Measurements from ENCODE around the gene ERAP2. TPM values are rescaled to one million over a fixed set of nuclear protein-coding genes. Genes with fewer than 3 reads are reported as not detected.

The ERAP2 gene
- total RNA-seq, 1 donor from 2014 or later = 6.1 TPM

GRCh38 chr5:96896276-96896675 is 20.0 kb downstream of the ERAP2 start:
- DNase-seq (ENCODE audit: low spot score in 2 of 2) (no peak), FAIRE-seq (no peak)

DNA sequence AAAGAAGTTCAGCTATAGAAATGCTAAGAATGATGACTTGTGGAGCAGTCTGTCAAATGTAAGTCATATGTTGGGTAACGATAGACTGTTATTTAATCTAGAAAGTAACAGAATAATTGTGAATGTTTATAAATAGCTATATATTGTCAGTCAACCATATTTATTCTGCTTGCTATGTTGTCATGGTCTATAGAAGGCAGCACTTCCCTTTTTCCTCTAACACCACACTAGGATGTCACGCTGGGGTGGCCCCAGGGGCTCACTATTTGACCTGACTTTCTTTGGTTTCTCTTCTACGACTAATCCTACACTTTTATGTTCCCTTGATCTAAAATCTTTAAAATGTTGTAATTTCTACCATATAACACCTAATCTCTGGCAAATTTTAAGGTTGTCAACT is 20.5 kb downstream of the ERAP2 start:
- DNase-seq (ENCODE audit: low spot score in 2 of 2) (no peak), FAIRE-seq (no peak)

GRCh38 chr5:96901384-96901783 is 25.1 kb downstream of the ERAP2 start:
- no peak for DNase-seq (ENCODE audit: low spot score in 2 of 2)
- no peak for FAIRE-seq

- FAIRE-seq = no peak
These were observed 25.5 kb downstream of the ERAP2 start for GRCh38 chr5:96901841-96902240.

GRCh38 chr5:96902876-96903275 is 26.6 kb downstream of the ERAP2 start:
- FAIRE-seq (no peak), DNase-seq (ENCODE audit: low spot score in 2 of 2) (no peak)

More at GRCh38 chr5:96901841-96902240, 25.5 kb downstream of the ERAP2 start:
- DNase-seq (ENCODE audit: low spot score in 2 of 2) = no peak

- DNase-seq (ENCODE audit: low spot score in 2 of 2) = no peak
- no peak for FAIRE-seq
These were observed 27.0 kb downstream of the ERAP2 start for GRCh38 chr5:96903300-96903699.

DNA sequence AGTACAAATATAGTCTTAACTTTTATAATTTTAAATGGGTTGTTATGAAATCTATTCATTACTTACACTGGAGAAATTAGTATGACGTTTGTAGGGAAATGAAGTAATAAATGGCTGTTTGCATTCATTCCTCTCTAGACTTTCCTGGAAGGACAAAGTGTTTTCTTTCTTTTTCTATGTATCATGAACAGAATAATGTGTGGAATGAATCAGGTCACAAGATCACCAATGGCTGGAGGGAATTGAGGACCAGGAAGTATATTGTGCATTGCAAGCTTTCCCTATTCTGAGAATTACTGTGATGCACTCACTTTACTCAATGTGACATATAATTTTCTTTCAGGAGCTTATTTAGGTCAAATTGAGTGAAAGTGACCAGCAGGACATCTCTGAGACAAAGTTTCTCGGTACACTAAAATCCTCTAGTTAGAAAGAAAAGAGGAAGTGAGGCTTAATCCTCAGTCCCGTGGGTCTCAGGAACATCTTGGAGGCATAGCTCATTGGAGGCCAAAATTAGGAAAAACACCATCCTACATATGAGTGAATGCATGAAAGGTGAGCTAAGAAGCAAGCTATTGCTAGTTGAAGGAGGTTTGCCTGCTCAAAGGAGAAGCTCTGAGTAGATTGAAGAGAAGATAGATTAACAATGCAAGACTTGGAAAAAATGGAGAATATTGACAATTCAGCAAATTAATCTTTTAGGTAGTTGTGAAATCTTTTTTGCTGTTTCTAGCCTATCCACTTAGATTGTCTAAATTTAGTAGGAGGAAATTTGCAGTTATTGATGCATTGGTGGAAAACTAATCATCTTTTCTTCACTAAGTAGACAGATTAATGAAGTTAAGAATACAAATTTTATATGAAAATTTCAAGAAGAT is 28.0 kb downstream of the ERAP2 start:
- FAIRE-seq (no peak), DNase-seq (ENCODE audit: low spot score in 2 of 2) (no peak)

DNA sequence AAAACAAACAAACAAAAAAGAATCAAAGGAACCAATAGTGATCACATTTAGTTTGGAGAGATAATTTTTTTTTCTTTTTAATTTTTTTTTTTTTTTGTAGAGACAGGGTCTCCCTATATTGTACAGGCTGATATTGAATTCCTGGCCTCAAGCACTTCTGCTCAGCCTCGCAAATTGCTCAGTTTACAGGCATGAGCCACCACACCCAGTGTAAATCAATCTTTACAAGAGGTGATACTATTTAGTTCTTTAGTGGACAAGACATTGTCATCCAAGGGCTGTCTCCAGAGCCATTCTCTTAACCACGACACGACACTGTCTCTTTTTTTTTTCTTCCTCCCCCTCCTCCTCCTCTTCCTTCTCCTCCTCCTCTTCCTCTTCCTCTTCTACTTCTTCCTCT is 29.6 kb downstream of the ERAP2 start:
- DNase-seq (ENCODE audit: low spot score in 2 of 2) (no peak), FAIRE-seq (no peak)

GRCh38 chr5:96909003-96909402 is 32.7 kb downstream of the ERAP2 start:
- FAIRE-seq (no peak), DNase-seq (ENCODE audit: low spot score in 2 of 2) (no peak)

- no peak for FAIRE-seq
- DNase-seq (ENCODE audit: low spot score in 2 of 2) = no peak
These were observed 33.1 kb downstream of the ERAP2 start for GRCh38 chr5:96909435-96909834.

DNA sequence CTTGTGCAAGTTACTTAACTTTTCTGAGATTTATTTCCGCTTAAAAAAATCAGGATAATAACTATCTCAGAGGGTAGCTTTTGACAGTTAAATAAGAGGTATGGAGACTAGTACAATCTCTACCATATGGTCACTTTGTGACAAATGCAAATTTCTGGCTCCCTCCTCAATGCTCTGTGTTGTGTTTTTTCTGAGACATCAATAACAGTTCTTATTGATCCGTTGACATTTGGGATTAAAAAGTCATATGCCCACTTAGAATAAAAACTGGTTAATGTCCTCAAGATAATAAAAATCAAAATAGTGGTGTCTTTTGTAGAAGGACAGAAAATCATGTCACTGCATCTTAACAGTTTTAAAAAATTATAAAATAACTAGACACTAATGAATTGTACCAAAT is 34.8 kb downstream of the ERAP2 start:
- DNase-seq (ENCODE audit: low spot score in 2 of 2) (no peak), FAIRE-seq (no peak)

GRCh38 chr5:96913233-96913632 is 36.9 kb downstream of the ERAP2 start:
- DNase-seq (ENCODE audit: low spot score in 2 of 2) (no peak), FAIRE-seq (no peak)

DNA sequence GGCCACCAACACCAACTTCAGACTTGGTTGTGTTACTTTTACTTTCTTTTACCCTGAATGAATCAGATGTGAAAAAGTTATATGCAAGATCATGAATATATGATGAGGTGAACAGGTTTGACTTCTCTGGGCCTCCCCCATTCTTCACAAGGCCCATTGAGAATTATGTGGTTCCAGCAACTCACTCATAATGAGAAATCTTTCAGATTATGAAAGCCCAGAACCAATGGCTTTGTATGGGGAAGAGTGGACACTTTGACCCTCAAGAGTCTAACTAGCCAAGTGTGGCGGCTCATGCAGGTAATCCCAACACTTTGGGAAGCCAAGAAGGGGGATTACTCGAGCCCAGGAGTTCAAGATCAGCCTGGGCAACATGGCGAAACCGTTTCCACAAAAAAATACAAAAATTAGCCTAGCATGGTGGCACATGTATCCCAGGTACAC is 43.5 kb downstream of the ERAP2 start:
- no peak for DNase-seq (ENCODE audit: low spot score in 2 of 2)
- no peak for FAIRE-seq

- FAIRE-seq (no peak), DNase-seq (ENCODE audit: low spot score in 2 of 2) (no peak)
These were observed 44.5 kb downstream of the ERAP2 start for GRCh38 chr5:96920744-96921355.

DNA sequence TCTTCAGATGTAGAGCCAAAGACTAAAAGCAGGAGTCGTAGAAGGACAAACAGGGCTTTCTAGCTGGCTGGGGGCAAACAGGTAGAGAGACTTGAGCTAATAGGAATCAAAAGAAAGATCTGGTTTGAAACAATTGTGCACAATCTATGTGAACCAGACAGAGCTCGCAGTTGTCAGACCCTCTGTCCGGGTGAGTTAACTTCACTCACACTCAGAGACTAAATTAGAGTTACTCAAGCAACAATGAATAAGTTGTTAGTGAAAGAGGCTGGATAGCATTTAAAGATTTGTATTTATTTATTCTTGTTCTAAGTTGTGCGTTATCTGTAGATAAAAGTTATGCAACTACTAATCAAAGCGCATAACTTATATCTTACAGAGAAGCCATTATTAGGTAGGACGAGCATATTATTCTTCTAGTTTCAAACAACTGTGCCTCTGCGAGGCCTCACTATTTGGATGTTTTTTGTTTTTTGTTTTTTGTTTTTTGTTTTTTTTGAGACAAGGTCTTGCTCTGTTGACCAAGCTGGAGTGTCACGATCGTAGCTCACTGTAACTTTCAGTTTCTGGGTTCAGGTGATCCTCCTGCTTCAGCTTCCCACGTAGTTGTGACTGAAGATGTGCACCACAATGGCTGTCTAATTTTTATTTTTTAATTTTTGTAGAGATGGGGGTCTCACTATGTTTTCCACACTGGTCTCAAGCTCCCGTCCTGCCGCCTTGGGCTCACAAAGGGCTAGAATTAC is 46.4 kb downstream of the ERAP2 start:
- DNase-seq (ENCODE audit: low spot score in 2 of 2) = no peak
- FAIRE-seq = no peak

- FAIRE-seq (no peak), DNase-seq (ENCODE audit: low spot score in 2 of 2) (no peak)
These were observed 47.7 kb downstream of the ERAP2 start for GRCh38 chr5:96924016-96924443.

- no peak for DNase-seq (ENCODE audit: low spot score in 2 of 2)
- no peak for FAIRE-seq
These were observed 50.0 kb downstream of the ERAP2 start for GRCh38 chr5:96926276-96926675.

GRCh38 chr5:96927008-96927407 is 50.7 kb downstream of the ERAP2 start:
- no peak for FAIRE-seq
- no peak for DNase-seq (ENCODE audit: low spot score in 2 of 2)

DNA sequence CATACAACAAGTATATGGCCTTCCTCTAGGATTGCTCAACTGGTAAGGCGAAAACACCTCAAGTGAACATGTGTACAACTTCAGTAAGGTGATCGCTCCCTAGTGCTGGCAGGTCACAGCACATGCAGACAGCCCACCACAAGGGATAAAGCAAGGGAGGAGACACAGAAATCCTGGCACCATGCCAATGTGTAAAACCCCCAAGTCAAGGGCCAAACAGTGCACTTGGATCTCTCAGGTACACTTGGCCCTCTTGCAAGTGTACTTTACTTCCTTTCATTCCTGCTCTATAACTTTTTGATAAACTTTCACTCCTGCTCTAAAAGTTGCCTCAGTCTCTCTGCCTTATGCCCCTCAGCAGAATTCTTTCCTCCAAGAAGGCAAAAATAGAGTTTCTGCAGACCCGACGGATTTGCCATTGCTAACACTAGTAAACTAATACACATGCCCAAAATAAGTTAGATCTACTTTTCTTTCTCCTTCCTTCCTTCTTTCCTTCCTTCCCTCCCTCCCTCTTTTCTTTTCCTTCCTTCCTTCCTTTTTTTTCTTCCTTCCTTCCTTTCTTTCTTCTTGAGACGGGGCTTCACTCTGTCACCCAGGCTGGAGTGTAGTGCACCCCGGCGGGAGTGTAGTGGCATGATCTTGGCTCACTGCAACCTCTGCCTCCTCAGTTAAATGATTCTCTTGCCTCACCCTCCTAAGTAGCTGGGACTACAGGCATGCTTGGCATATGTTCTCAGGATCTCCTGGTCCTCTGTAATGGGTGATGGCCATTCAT is 52.8 kb downstream of the ERAP2 start:
- DNase-seq (ENCODE audit: low spot score in 2 of 2) (no peak), FAIRE-seq (no peak)

DNA sequence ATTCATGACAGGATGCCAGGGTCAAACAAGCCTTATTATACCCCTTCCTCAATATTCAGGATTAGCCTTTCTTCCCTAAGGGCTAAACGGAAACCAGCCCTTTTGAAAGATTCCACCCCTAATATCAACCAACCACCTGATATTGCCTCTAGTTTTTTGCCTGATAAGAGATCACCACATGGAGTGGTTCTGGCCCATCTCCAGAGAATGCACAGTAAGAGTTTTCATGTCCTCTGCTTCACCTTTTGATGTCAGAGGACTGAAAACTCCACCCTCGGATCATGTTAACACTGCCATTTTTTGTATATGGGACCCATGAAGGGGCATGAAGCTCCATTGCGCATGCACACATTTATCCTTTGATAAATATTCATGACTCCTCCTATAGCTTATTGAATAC is 53.8 kb downstream of the ERAP2 start:
- DNase-seq (ENCODE audit: low spot score in 2 of 2) (no peak), FAIRE-seq (no peak)

All from frontal cortex (tissue), 4 donors.